C4-2B (cell line): Measurements from ENCODE around the gene ARID2.

Source experiments
- ZFX ChIP-seq: fragments of 450-650 bp; IDR thresholded peaks from 2 replicates; pipeline ENCODE4 v1.6.1; 2017
- TF ChIP-seq, protein P1 (sequence below): fragments of 450-650 bp; conservative IDR thresholded peaks from 2 replicates; pipeline ENCODE4 v1.5.1; 2017; ENCODE audit warnings: mild to moderate bottlenecking

GRCh38 chr12:45707241-45707857, 22.2 kb upstream of the ARID2 start:
- TF ChIP-seq, protein P1, sequence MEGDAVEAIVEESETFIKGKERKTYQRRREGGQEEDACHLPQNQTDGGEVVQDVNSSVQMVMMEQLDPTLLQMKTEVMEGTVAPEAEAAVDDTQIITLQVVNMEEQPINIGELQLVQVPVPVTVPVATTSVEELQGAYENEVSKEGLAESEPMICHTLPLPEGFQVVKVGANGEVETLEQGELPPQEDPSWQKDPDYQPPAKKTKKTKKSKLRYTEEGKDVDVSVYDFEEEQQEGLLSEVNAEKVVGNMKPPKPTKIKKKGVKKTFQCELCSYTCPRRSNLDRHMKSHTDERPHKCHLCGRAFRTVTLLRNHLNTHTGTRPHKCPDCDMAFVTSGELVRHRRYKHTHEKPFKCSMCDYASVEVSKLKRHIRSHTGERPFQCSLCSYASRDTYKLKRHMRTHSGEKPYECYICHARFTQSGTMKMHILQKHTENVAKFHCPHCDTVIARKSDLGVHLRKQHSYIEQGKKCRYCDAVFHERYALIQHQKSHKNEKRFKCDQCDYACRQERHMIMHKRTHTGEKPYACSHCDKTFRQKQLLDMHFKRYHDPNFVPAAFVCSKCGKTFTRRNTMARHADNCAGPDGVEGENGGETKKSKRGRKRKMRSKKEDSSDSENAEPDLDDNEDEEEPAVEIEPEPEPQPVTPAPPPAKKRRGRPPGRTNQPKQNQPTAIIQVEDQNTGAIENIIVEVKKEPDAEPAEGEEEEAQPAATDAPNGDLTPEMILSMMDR: no peak
- no peak for TF ChIP-seq ZFX
